Neural progenitor cell (in vitro differentiated cells): ENCODE data around the gene B3GNT9. TPM values are rescaled to one million over a fixed set of nuclear protein-coding genes. Genes with fewer than 3 reads are reported as not detected.

Source experiments
- DNase-seq: peaks from one replicate; pipeline ENCODE4 v3.0.0-alpha.2; 2016; ENCODE audit warnings: low spot score
- H2AFZ ChIP-seq: fragments of 200-600 bp; sonication (generic); replicated peaks from 2 replicates; pipeline ENCODE4 v1.6.1; 2016; ENCODE audit warnings: antibody characterized with exemption
- H3F3A ChIP-seq: fragments of 200-600 bp; sonication (generic); 2 replicates; pipeline ENCODE4 v1.6.1; 2016; ENCODE audit warnings: antibody characterized with exemption, low read depth
- H3K27ac ChIP-seq: fragments of 200-600 bp; sonication (generic); 2 replicates; pipeline ENCODE4 v1.5.1; 2016; ENCODE audit warnings: mild to moderate bottlenecking
- H3K27me3 ChIP-seq: fragments of 200-600 bp; sonication (generic); 2 replicates; pipeline ENCODE4 v1.6.1; 2016; ENCODE audit warnings: mild to moderate bottlenecking, moderate library complexity
- H3K36me3 ChIP-seq: fragments of 200-600 bp; sonication (generic); 2 replicates; pipeline ENCODE4 v1.5.1; 2016
- H3K4me1 ChIP-seq: fragments of 200-600 bp; sonication (generic); 2 replicates; pipeline ENCODE4 v1.6.1; 2016; ENCODE audit warnings: mixed run types
- H3K4me2 ChIP-seq: fragments of 200-600 bp; sonication (generic); 2 replicates; pipeline ENCODE4 v1.6.1; 2016
- H3K4me3 ChIP-seq: fragments of 200-600 bp; sonication (generic); 2 replicates; pipeline ENCODE4 v1.5.1; 2016
- H3K79me2 ChIP-seq: fragments of 200-600 bp; sonication (generic); 2 replicates; pipeline ENCODE4 v1.6.1; 2016; ENCODE audit warnings: low read depth
- H3K9ac ChIP-seq: fragments of 200-600 bp; sonication (generic); 2 replicates; pipeline ENCODE4 v1.6.1; 2016
- H3K9me3 ChIP-seq: fragments of 200-600 bp; sonication (generic); 2 replicates; pipeline ENCODE4 v1.5.1; 2016; ENCODE audit warnings: low read depth
- H4K20me1 ChIP-seq: fragments of 200-600 bp; sonication (generic); 2 replicates; pipeline ENCODE4 v1.6.1; 2016; ENCODE audit warnings: low read depth
- H3K27ac Mint-ChIP-seq: 3 replicates; pipeline ENCODE4 v1.8.0; 2021; ENCODE audit warnings: mixed read lengths
- H3K27me3 Mint-ChIP-seq: 2 replicates; pipeline ENCODE4 v1.8.0; 2022; ENCODE audit warnings: low read depth, mild to moderate bottlenecking, inconsistent platforms, moderate library complexity, mixed read lengths; ENCODE audit not compliant: insufficient read depth
- H3K36me3 Mint-ChIP-seq: 3 replicates; pipeline ENCODE4 v1.8.0; 2021; ENCODE audit warnings: mixed read lengths
- H3K4me1 Mint-ChIP-seq: 3 replicates; pipeline ENCODE4 v1.8.0; 2021; ENCODE audit warnings: mixed read lengths
- H3K4me3 Mint-ChIP-seq: 3 replicates; pipeline ENCODE4 v1.8.0; 2021; ENCODE audit warnings: mild to moderate bottlenecking, moderate library complexity, mixed read lengths
- H3K9me3 Mint-ChIP-seq: 3 replicates; pipeline ENCODE4 v1.8.0; 2020; ENCODE audit warnings: mixed read lengths
- EZH2 ChIP-seq: fragments of 200-600 bp; sonication (generic); IDR thresholded peaks from 2 replicates; pipeline ENCODE4 v1.6.1; 2017; ENCODE audit warnings: antibody characterized with exemption, mild to moderate bottlenecking, moderate library complexity
- EZH2phosphoT487 ChIP-seq: fragments of 200-600 bp; sonication (generic); IDR thresholded peaks from 2 replicates; pipeline ENCODE4 v1.6.1; 2017; ENCODE audit warnings: antibody characterized with exemption
- total RNA-seq: library from RNA; depleted of rRNA; stranded (reverse); fragments of >200 nt; gene quantifications from 2 replicates; pipeline ENCODE4 v1.2.3, GENCODE V29; 2015; ENCODE audit warnings: low replicate concordance
- TF ChIP-seq, protein P1 (sequence below): fragments of 200-600 bp; sonication (generic); IDR thresholded peaks from 2 replicates; pipeline ENCODE4 v1.5.1; 2017; ENCODE audit warnings: antibody characterized with exemption, mild to moderate bottlenecking

The B3GNT9 gene
- total RNA-seq, 1 donor from 2014 or later = 2.6 TPM

DNA sequence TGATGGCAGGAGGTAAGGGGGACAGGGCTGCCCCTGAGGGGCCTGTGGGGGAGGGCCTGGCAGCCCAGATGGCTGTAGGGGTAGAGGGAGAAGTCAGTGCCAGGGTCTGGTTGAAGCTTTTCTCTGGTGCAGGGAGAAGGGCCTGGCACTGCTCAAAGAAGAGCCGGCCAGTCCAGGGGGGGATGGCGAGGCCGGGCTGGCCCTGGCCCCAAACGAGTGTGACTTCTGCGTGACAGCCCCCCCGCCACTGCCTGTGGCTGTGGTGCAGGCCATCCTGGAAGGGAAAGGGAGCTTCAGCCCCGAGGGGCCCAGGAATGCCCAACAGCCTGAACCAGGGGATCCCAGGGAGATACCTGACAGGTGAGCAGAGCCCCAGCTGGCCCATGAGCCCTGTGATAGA lies 16.8 kb upstream of the B3GNT9 start:
- Histone ChIP-seq H3K27me3 (peaks cover 100% of the 10 kb centered on the region), H3K27ac (no peak overlapping the region), H3K9me3 (no peaks in the 10 kb centered on the region), H3K4me1 (peaks cover 7% of the 10 kb centered on the region), H3K9ac (no peak overlapping the region), H3K36me3 (no peaks in the 10 kb centered on the region), H2AFZ (no peak overlapping the region), H3K4me2 (no peak overlapping the region), H3F3A (peaks cover 24% of the 10 kb centered on the region), H3K4me3 (no peak overlapping the region), H3K79me2 (no peaks in the 10 kb centered on the region), H4K20me1 (peaks cover 30% of the 10 kb centered on the region)
- peaks cover 67% of the 10 kb centered on the region for H3K27me3 Mint-ChIP-seq
- H3K9me3 Mint-ChIP-seq = no peaks in the 10 kb centered on the region
- TF ChIP-seq EZH2 (no peak), EZH2phosphoT487 (no peak)
- TF ChIP-seq, protein P1, sequence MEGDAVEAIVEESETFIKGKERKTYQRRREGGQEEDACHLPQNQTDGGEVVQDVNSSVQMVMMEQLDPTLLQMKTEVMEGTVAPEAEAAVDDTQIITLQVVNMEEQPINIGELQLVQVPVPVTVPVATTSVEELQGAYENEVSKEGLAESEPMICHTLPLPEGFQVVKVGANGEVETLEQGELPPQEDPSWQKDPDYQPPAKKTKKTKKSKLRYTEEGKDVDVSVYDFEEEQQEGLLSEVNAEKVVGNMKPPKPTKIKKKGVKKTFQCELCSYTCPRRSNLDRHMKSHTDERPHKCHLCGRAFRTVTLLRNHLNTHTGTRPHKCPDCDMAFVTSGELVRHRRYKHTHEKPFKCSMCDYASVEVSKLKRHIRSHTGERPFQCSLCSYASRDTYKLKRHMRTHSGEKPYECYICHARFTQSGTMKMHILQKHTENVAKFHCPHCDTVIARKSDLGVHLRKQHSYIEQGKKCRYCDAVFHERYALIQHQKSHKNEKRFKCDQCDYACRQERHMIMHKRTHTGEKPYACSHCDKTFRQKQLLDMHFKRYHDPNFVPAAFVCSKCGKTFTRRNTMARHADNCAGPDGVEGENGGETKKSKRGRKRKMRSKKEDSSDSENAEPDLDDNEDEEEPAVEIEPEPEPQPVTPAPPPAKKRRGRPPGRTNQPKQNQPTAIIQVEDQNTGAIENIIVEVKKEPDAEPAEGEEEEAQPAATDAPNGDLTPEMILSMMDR = no peak
- no peak overlapping the region for H3K4me3 Mint-ChIP-seq
- H3K4me1 Mint-ChIP-seq = peaks cover 12% of the 10 kb centered on the region
- H3K36me3 Mint-ChIP-seq = no peaks in the 10 kb centered on the region
- H3K27ac Mint-ChIP-seq = no peak overlapping the region
- no peak for DNase-seq

DNA sequence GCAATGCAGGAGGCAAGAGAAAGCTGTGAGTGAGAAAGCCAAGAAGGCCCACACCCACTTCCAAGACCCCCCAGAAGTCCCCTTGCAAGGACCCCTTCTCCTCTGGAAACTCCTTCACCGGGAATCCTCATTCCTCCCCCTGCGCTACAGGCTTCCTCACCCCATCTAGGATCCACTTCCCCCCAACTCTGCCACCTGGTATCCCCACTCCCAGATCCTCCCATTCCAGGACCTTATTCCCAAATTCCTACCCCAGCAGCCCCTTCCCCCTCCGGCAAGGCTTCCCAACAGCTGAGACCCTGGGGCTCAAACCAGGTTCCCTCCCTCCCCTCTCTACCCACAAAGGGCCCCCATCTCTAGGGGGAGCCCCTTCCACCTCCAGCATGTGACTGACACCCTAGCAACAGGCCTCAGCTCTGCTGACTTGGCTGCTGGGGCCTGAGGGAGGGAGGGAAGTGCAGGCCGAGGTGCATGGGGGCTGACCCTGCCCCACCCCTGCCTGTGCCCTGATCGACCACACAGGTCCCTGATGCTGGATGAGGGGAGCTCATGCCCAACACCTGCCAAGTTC lies 15.9 kb upstream of the B3GNT9 start:
- Histone ChIP-seq H4K20me1 (peaks cover 39% of the 10 kb centered on the region), H3F3A (peaks cover 27% of the 10 kb centered on the region), H3K27me3 (peaks cover 100% of the 10 kb centered on the region), H3K9me3 (no peaks in the 10 kb centered on the region), H3K4me2 (no peak overlapping the region), H3K4me3 (no peak overlapping the region), H3K9ac (no peak overlapping the region), H3K36me3 (no peaks in the 10 kb centered on the region), H2AFZ (no peak overlapping the region), H3K4me1 (peaks cover 7% of the 10 kb centered on the region), H3K79me2 (no peaks in the 10 kb centered on the region), H3K27ac (no peak overlapping the region)
- Mint-ChIP-seq H3K27ac (no peak overlapping the region), H3K9me3 (no peaks in the 10 kb centered on the region), H3K36me3 (no peaks in the 10 kb centered on the region), H3K27me3 (peaks cover 68% of the 10 kb centered on the region), H3K4me3 (peak overlapping the region; percentile 21), H3K4me1 (peaks cover 12% of the 10 kb centered on the region)
- no peak for DNase-seq
- TF ChIP-seq EZH2 (no peak), EZH2phosphoT487 (no peak)
- TF ChIP-seq, protein P1 = no peak

DNA sequence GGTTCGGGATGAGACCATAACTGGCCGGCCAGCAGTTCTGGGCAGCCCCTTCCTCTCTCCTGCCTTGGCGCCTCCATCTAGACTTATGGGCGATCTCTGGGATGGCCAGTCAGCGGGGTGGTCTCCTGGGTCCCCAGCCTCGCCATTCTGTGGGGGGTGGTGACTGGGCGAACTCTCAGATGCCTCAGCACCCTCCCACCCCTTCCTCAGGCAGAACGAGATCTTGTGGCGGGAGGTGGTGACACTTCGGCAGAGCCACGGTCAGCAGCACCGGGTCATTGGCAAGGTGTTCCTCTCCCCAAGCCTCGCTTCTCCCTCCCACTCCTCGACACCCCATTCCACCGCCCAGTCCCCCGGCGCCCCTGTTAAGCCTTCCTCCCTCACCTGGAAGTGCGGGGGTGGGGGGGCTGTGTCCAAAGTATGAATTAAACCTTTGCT lies 15.3 kb upstream of the B3GNT9 start:
- Histone ChIP-seq H3F3A (peaks cover 22% of the 10 kb centered on the region), H3K4me2 (no peak overlapping the region), H3K27me3 (peaks cover 100% of the 10 kb centered on the region), H2AFZ (no peak overlapping the region), H3K79me2 (no peaks in the 10 kb centered on the region), H3K9me3 (no peaks in the 10 kb centered on the region), H3K27ac (no peak overlapping the region), H3K9ac (no peak overlapping the region), H3K4me3 (no peak overlapping the region), H3K36me3 (no peaks in the 10 kb centered on the region), H4K20me1 (peaks cover 45% of the 10 kb centered on the region), H3K4me1 (peaks cover 4% of the 10 kb centered on the region)
- Mint-ChIP-seq H3K4me3 (peak overlapping the region; percentile 21), H3K9me3 (no peaks in the 10 kb centered on the region), H3K27ac (no peak overlapping the region), H3K36me3 (no peaks in the 10 kb centered on the region), H3K27me3 (peaks cover 68% of the 10 kb centered on the region), H3K4me1 (peaks cover 10% of the 10 kb centered on the region)
- DNase-seq = no peak
- no peak for TF ChIP-seq EZH2phosphoT487
- no peak for TF ChIP-seq EZH2
- TF ChIP-seq, protein P1 = no peak
